HCT116 (cell line): ENCODE measurements around the gene DRGX.

Experiments
- CTCF ChIP-seq, 3 experiments: fragments of 200-600 bp in 1 of 3; sonication (generic) in 1 of 3; IDR thresholded peaks in 2 of 3; conservative IDR thresholded peaks in 1 of 3; 2 replicates each; pipeline ENCODE4 v1.5.1; 2012 to 2017; ENCODE audit warnings: low read depth in 2 of 3, low read length in 2 of 3, antibody characterized with exemption in 1 of 3, borderline replicate concordance in 1 of 3, control low read depth in 1 of 3, mild to moderate bottlenecking in 1 of 3, mixed read lengths in 1 of 3, mixed run types in 1 of 3, moderate library complexity in 1 of 3; ENCODE audit not compliant: insufficient read depth in 1 of 3
- POLR2A ChIP-seq: IDR thresholded peaks from 2 replicates; pipeline ENCODE4 v1.7.0; 2011; ENCODE audit warnings: borderline replicate concordance; ENCODE audit not compliant: insufficient read depth, insufficient read length; ENCODE audit errors: extremely low read depth
- SIN3A ChIP-seq: IDR thresholded peaks from 2 replicates; pipeline ENCODE4 v1.6.1; 2012; ENCODE audit warnings: low read depth

DNA sequence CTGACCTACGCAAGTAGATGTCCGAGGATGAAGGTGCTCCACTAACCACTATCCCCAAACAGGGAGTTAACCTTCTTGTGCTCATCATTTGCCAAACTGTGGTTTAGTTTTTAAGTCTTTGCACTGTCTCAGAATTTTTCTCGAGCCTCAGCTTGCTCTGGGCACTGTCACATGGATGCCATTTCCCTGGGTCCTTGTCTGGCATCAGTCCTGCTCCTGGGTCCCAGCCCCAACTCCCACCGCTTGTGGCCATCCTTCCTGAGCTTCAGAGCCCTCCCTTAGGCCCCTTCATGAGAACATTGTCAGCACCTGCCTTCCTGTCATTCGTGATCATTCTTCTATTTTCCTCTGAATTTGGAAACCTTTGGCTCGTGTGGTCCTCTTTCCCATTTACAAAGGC is 63.1 kb downstream of the DRGX start:
- TF ChIP-seq CTCF (IDR thresholded peaks at IDR 0.05 in 2 of 3, conservative IDR thresholded peaks at IDR 0.05 in 1 of 3; ENCODE audit: borderline replicate concordance in 1 of 3, insufficient read depth in 1 of 3, low read depth in 2 of 3, low read length in 2 of 3) (no peak), POLR2A (no peak), SIN3A (no peak)
